CD4-positive, alpha-beta T cell treated with Interleukin-17A for 4 hours (primary cell): ENCODE data around the gene MRPS24.
A peak's percentile ranks its signal among the peaks of the same experiment; 100 is the strongest.

Experiments
- DNase-seq: peaks from one replicate; pipeline ENCODE4 v3.0.0-alpha.2; 2020; ENCODE audit warnings: mixed read lengths

MRPS24 gene

DNA sequence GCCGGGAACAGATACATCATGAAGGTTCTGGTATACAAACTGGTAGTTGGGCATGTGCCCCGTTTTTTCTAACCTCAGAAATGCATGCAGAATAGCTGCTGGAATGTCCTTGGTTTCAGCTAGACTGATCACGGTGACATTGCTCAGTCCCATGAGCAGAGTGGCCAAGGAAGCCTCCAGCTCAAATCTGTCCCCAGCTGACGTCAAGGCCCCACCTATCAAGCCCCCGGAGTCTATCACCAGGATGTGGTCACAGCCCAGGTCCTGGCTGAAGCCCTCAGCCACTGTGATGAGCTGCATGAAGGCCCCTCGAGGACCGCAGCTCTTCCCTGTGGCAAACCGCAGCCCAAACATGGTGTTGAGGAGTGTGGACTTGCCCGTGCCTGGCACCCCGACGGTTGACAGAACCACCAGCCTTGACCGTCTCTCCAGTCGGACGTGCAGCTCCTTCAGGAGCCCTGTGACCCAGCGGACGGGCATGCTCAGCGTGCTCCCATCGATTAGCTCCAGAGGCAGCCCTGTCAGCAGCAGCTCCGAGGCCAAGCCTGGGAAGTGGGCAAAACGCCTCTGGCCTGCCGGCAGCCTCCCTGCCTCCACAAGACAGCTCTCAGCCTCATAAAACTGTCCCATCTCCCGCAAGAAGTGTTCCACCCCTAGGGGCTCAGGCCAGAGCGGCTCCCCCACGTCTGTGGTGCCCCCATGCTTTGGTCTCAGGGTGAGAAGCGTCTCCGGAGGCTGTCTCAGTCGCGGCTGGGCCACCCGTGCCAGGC, 7.8 kb upstream of the MRPS24 start:
- DNase-seq, result no peak

DNA sequence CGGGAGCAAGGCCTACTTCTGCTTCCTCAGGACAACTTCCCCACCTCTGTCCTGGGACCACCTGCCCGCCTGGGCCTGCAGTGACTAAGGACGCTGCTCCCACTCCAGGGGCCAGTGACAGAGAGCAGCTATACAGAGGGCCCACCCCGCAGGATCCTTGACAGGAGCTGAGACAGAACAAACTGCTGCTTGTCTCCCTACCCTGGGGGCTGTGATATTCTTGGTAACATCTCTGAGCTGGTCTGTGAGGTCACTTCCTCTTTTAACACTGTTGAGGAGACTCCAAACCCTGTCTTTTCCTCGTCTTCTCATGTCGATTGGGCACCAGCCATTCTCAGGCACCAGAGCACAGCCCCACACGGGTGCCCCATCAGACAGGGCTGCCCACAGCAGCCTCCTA, 6.9 kb upstream of the MRPS24 start:
- no peak for DNase-seq

DNA sequence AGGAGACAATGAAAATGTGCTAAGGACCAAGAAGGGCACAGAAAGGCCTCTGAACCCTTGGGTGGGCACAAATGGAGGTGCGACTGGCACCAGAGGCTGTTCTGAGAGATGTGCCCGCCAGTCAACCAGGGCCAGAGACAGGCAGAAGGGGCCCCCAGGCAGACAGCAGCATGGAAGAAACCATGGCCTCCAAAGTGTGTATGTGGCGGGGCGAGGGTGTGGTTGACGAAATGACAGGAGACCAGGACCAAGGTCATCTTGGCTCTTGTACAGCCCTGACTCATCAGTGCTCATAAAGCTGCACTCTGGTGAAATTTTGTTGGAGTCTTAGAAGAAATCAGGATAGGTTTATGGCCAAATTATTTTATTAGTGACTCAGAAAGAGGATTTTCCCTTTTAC, 4.0 kb upstream of the MRPS24 start:
- DNase-seq, result no peak

DNA sequence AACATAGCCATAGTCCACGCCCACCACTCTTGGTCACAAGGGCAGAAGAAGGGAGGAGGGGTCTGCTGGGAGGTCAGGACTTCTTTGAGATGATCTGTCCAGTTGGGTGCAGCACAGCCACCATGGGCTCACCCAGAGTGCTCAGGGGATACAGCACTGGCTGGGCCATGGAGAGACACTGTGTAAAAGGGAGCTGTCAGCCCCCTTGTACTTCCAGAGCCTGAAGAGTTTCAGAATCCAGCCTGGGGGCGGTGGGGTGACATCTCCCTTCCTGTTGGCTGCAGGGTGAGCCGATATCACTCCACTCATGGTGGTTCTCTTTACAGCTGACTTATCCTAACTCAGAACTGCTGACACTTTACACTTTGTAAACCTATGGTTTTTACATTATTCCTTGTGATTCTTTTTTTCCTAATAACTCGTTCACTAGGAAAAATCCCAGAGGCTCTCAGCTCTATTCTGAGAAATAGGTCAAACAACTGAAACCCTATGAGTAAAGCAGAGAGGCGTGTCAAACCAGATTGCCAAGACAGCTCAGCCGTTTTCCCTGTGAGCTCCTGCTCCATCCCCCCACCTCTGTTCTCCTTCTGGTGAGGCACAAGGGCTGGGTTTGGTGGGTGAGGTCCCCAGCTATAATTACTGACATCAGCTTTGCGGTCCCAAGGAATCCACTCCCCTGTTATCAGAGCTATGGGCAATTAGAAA, 3.2 kb upstream of the MRPS24 start:
- DNase-seq, result no peak

DNA sequence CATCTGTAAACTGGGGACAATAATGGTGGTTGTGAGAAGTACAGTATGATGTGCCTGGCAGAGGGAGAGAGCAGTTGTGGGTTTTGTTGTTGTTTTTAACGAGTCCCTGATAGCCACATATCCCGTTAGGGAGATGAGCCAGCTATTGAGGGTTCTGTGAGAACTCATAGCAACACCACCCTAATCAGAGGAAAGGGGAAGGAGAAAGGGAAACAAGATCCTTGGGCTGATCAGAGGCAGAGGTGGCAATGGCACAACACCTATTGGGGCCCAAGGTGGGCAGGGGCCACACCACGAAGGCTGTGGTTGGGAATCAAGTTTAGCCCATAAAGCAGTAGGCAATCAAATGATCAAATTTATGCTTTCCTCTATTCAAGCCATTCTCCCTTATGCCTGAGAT, 1.7 kb upstream of the MRPS24 start:
- DNase-seq, result no peak

DNA sequence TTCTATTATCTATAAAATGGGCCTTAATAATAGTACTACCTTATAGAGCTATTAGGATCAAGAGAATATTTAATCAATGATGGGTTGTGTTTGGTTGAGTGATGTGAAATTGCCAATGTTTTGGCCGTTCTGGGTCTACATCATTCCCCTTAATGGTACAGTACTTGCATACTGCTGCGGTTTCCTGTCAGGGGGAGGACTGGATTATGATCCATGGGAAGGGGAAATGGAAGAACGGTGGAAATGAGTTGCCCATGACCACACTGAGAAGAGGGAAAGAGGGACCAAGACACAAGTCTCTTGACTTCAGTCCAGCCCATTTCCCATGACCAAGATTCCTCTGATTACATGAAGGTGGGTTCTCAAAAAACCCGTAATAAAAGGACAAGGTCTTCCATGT, 999 bp upstream of the MRPS24 start:
- no peak for DNase-seq

DNA sequence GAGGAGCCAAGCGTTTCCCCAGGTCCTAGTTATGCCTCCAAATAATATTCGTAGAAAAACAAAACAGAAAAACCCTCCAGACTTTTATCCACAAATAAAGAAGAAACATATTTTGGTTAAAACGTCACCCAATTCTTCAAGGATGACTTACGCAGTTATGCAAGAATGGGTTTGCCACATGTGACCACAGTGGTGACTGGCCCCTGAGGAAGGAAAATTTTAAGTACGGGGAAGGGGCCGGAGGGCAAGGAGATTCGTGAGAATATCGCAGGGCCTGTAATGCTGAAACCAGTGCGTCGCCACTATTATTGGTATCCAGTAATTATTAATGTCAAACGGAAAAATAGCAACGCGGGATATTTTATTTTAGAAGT, 537 bp upstream of the MRPS24 start:
- DNase-seq, result peak; percentile 10

DNA sequence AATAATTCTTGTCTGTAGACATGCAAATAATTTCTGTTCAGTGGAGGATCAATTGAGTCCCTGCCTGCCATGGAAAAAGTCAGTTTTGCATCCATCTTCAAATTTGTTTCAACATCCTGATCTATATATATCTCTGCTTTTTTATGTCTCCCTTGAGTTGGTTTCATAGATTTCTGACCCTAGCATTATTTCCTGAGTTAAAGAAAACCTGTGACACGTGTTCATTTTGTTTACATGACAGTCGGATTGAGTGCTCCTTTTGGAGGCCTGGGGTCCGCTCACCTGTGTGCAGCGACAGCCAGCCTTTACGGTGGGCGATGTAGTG, 674 bp downstream of the MRPS24 start:
- no peak for DNase-seq

DNA sequence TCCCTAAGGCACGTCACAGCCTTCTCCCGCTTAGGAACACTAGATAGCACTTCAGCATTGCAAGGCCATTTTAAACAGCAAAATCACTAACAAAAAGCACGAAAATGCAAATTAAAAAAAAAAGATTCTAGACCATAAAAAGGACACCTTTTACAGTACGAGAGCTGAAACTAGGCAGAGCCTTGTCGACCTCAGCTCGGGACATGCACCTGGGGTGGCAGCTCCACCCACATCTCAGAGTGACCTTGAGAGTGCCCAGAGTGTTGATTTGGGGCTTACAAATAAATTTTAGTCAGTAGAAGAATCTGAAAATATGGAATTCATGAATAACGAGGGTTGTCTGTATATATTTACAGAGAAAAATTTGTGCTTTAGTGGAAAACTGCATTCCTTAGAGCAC, 1.1 kb downstream of the MRPS24 start:
- no peak for DNase-seq

DNA sequence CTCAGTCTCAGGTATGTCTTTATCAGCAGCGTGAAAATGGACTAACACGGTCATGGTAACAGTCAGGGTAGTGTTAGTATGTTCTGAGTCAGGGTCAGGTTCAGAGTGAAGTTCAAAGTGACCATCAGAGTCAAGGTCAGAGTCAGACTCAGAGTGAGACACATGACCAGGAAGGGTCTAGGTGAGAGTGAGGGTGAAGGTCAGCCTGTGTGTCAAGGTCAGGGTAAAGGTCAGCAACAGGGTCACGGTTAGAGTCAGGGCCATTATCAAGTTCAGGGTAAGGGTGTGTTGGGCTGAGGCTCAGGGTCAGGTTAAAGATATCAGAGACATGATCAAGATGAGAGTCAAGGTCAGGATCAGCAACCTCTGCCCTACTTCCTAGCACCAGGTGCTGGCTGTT, 4.0 kb downstream of the MRPS24 start:
- DNase-seq, result no peak

DNA sequence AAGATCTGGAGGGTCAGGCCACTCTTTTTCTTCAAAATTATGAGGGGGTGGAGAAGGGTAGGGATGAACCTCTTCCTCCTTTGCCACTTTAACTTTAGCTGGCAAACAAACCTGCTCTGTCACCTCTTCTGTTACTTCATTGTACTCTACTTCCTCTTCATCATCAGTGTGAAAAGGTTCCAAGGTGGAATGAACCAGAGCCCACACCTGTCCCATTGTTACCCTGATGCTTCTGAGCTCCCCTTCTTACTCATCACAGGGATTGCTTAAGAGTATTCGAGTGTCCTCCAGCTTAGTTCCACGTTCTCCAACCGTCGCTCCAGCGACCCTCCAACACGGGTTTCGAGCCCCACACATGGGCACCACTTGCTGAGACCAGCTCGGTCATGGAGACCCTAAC, 5.2 kb downstream of the MRPS24 start:
- no peak for DNase-seq

DNA sequence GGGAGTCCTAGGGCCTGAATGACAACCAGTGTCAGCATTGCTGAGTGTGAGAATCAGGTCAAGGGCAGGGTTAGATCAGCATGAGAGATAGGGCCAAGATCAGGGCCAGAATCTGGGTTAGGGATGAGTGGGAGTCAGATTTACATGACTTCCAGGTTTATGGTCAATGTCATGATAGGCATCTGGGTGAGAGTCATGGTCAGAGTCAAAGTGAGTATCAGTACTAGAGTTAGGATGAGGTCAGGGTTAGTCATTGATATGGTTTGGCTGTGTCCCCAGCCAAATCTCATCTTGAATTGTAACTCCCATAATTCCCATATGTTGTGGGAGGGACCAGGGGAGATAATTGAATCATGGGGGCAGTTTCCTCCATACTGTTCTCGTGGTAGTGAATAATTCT, 12.3 kb downstream of the MRPS24 start:
- DNase-seq, result no peak

DNA sequence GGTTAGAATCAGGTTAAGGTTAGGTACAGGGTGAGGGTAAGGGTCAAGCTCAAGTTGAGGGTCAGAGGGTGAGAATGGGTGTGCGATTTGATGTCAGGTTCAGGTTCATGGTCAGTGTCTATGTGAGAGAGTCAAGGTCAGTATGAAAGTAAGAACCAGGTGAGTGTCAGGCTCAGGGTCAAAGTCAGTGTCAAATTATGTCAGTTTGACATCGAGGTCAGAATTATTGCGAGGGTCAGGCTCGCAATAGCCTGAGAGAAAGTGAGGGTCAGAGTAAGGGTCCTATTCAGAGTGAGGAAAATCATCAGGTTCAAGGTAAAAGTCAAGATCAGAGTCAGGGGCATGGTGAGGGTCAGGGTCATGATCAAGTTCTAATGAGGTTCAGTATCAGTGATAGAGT, 13.0 kb downstream of the MRPS24 start:
- DNase-seq, result no peak

DNA sequence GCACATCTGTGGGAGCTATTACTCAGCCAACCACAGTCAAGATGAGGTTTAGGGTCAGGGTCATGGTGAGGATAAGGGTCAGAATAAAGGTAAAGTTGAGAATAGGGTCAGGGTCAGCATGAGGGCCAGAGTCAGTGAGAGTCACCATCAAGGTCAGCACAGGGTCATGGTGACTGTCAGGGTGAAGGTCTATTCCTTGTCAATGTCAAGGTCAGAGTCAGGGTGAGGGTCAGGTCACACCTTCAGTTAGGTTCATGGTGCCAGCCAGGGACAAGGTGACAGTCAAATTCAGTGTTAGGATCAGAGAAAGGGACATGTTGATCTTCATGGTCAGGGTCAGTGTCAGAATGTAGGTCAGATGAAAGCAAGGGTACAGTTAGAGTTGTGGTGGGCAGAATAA, 14.1 kb downstream of the MRPS24 start:
- DNase-seq, result no peak

DNA sequence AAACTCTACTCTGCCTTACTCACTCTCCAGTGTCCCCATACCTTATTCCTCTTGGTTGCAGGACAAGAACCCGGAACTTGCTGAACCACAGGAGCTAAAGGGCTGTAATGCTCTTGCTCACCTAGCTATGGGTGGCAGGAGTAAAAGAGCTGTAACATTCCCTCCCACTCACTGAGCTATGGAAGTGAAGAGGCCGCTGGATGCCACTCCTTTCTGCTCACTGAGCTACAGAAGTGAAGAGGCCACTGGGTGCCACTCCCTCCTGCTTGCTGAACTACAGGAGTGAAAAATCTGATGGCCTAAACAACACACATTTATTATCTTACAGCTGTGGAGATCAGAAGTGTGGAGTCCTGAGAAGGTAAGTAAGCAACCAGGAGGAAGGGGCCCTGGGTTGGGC, 17.5 kb downstream of the MRPS24 start:
- no peak for DNase-seq

DNA sequence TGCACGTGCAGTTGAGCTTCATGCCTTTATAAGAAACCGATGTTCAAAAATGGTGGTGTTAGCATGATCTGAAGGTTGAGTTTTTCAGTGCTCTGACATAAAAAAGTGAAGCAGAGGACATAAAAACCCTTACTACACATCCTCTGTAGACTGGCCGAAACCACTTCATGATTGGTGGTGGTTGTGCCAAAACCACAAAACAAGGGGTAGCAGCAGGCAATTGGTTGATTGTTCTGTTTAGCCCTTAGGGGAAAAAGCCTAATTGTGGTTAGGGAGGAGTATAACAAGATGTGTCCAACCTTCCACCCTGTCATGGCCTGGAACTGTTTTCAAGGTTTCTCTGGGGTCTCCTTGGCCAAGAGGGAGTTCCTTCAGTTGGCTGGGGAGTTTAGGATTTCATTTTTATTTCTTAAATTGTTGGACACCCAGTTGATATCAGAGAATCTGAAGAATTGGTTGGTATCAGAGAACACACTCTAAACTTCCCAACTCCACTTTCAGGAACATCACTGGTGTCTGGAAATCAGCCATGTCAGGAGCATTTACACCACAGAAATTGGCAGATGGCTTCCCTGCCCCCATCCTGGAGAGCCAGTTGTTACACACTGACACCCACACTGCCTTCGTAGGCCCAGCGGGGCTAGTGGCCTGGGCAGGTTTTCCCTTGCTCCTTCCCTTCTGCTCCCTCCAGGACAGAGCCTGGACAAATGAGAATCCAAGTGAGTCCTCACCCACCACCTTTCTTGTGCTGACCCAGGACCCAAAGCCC, 18.8 kb downstream of the MRPS24 start:
- DNase-seq, result no peak

DNA sequence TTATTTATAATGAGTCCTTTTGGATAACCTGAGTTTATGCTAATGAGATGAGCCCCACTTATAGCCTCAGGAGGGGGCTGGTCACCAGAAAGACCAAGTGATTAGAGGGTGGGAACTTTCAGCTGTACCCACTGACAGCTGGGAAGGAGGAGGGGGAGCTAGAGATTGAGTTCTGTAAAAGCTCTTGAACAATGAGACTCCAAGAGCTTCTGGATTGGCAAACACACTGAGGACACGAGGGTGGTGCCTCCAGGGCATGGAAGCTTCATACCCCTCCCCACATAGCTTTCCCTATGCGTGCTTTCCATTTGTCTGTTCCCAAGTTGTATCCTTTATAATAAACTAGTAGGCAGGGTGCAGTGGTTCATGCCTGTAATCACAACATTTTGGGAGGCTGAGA, 20.3 kb downstream of the MRPS24 start:
- no peak for DNase-seq

DNA sequence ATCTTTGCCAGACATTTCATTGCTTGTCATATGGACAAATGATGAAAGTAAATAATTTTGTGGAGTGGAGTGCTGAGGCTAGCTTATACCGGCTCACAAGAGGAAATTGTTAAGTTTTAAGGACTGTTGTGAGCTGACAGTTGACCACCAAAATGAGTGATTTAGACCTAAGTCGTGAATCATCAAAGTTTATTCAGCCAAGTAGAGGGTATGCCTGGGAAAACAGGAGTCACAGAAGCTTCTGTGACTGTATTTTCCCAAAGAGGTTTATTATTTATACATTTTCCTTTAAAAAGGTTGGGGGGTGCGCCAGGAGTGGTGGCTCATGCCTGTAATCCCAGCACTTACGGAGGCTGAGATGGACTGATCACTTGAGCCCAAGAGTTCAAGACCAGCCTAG, 21.8 kb downstream of the MRPS24 start:
- no peak for DNase-seq

DNA sequence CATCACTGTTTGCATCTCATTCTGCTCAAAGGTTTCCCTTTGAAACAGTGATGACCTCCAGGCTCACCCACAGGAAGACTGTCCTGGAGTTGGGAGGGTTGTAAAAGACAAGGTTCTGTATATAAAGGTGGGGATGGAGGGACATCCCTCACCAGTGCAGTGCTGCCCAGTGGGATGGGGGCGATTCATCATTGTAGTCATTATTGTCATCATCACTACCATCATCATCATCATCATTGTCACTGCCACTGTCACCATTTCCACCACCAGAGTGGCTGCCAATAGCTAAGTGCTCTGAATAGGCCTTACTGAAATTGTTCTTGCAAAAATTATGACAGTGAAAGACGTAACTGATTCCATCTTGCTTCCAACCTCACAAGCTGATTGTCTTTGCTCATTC, 24.7 kb downstream of the MRPS24 start:
- no peak for DNase-seq

DNA sequence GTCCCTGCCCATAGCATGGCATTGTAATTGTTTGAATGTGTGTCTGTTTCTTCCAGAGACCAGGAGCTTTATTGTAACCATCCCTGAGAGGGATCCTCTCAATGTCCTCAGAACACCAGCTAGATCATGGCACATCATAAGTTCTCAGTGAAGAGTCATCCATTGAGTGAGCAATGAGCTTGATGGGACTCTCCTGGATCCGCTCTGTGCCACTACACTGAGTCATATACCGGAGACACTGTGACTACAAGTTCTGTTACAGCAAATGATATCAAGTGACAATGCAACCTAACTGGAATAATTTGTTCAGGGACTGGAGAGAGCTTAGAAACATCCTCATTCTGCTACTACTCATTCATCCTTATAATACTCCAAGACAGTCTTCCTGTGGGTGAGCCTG, 25.1 kb downstream of the MRPS24 start:
- DNase-seq, result no peak

DNA sequence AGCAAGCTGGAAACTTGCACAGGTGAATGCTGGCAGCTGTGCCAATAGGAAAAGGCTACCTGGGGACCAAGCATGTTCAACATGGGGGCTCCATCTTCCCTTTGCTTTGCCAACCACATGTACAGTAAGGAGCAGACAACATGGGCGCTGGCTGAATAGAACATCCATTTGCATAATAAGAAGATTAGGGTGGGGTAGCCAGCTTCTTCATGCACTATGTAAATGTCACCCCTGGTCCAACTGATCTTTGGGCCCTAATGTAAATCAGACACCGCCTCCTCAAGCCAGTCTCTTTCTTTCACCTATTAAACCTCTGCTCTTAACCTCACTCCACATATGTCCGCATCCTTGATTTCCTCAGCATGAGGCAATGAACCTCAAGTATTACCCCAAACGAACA, 26.0 kb downstream of the MRPS24 start:
- DNase-seq, result no peak

DNA sequence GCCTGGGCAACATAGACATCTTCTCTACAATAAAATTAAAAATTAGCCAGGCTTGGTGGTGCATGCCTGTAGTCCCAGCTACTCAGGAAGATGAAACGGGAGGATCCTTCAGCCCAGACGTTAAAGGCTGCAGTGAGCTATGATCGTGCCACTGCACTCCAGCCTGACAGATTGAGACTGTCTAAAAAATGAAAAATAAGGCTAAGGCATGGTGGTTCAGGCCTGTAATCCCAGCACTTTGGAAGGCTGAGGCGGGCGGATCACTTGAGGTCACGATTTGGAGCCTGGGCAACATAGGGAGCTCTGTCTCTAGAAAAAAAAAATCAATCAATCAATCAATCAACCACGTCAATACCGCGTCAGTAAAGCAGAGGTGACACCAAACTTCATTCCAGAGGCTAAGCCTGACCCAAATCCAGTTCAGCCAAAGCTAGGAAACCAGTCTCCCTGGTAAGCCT, 31.1 kb downstream of the MRPS24 start:
- DNase-seq, result no peak

DNA sequence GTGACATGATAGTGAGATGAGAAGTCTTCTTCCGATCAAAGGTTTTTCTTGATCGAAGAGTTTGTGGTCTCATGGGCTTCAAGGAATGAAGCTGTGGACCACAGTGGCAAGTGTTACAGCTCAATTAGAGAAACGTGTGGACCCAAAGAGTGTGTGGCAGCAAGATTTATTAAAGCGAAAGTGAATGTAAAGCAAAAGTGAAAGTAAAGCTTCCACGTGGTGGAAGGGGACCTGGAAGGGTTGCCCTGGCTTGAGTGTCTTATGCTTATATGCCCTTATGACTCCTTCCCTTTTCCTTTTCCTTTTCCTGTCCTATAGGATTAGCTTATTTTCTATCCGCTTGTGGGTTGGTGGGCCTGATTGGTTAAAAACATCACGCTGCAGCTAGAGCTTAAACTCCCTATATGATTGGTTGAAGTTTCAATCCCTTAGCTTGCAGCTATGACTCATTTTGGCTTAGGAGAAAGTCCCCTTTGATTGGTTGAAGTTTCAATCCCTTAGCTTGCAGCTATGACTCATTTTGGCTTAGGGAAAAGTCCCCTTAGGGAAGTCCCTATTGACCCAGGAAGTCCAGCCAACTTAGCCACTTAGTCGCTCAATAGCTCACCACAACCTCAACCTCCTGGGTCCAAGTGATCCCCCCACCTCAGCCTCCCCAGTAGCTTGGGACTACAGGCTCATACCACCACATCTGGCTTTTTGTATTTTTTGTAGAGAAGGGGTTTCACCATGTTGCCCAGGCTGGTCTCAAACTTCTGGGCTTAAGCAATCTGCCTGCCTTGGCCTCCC, 34.7 kb downstream of the MRPS24 start:
- DNase-seq, result peak; percentile 45
